ENCODE results near the gene DISP3. TPM values are rescaled to one million over a fixed set of nuclear protein-coding genes. Genes with fewer than 3 reads are reported as not detected.

The DISP3 gene
- total and polyA plus RNA-seq, 4 donors = 0.10 to 0.12 TPM; not detected in 2

- Histone ChIP-seq H3K27me3 (ENCODE audit: control insufficient read depth in 1 of 2, insufficient read depth in 2 of 2, low read length in 1 of 2) (no peaks in the 10 kb centered on the region), H3K4me1 (ENCODE audit: control insufficient read depth in 1 of 2, insufficient read depth in 2 of 2, low read length in 2 of 2) (no peaks in the 10 kb centered on the region), H3K9me3 (ENCODE audit: control insufficient read depth, low read length) (peaks cover 15% of the 10 kb centered on the region), H3K36me3 (ENCODE audit: control insufficient read depth in 1 of 2, insufficient read depth in 2 of 2, low read length in 1 of 2) (no peaks in the 10 kb centered on the region), H3K27ac (ENCODE audit: low read depth in 1 of 2, low read length in 2 of 2) (no peak overlapping the region), H3K4me3 (ENCODE audit: low read length in 2 of 2) (no peak overlapping the region)
- DNase-seq (no peak), ATAC-seq (ENCODE audit: low FRiP score) (no peak)
- WGBS, 2 donors = 51 to 61% methylated on average over 2 of the region's 2 CpGs
- intact Hi-C loops (cut with DNase I) = no loop called here
Measured at GRCh38 chr1:11507309-11507708, 28.4 kb downstream of the DISP3 start.

GRCh38 chr1:11513681-11514080, 34.7 kb downstream of the DISP3 start:
- no peaks in the 10 kb centered on the region for H3K36me3 ChIP-seq (ENCODE audit: control insufficient read depth in 1 of 2, insufficient read depth in 2 of 2, low read length in 1 of 2)
- H3K9me3 ChIP-seq (ENCODE audit: control insufficient read depth, low read length) = no peaks in the 10 kb centered on the region
- ATAC-seq (ENCODE audit: low FRiP score) = no peak
- intact Hi-C loops (cut with DNase I) = no loop called here
- 83 to 90% methylated on average over 1 of the region's 1 CpG for WGBS, 2 donors
- DNase-seq = no peak
- no peak overlapping the region for H3K4me3 ChIP-seq (ENCODE audit: low read length in 2 of 2)
- H3K27ac ChIP-seq (ENCODE audit: low read depth in 1 of 2, low read length in 2 of 2) = no peak overlapping the region
- no peaks in the 10 kb centered on the region for H3K4me1 ChIP-seq (ENCODE audit: control insufficient read depth in 1 of 2, insufficient read depth in 2 of 2, low read length in 2 of 2)
- no peaks in the 10 kb centered on the region for H3K27me3 ChIP-seq (ENCODE audit: control insufficient read depth in 1 of 2, insufficient read depth in 2 of 2, low read length in 1 of 2)

GRCh38 chr1:11514366-11514765, 35.4 kb downstream of the DISP3 start:
- H3K27me3 ChIP-seq (ENCODE audit: control insufficient read depth in 1 of 2, insufficient read depth in 2 of 2, low read length in 1 of 2) = no peaks in the 10 kb centered on the region
- no peak for ATAC-seq (ENCODE audit: low FRiP score)
- no peak overlapping the region for H3K4me3 ChIP-seq (ENCODE audit: low read length in 2 of 2)
- no peaks in the 10 kb centered on the region for H3K36me3 ChIP-seq (ENCODE audit: control insufficient read depth in 1 of 2, insufficient read depth in 2 of 2, low read length in 1 of 2)
- no peak for DNase-seq
- intact Hi-C loops (cut with DNase I) = no loop called here
- WGBS, 2 donors = 69 to 73% methylated on average over 4 of the region's 4 CpGs
- H3K27ac ChIP-seq (ENCODE audit: low read depth in 1 of 2, low read length in 2 of 2) = no peak overlapping the region
- H3K9me3 ChIP-seq (ENCODE audit: control insufficient read depth, low read length) = no peaks in the 10 kb centered on the region
- H3K4me1 ChIP-seq (ENCODE audit: control insufficient read depth in 1 of 2, insufficient read depth in 2 of 2, low read length in 2 of 2) = no peaks in the 10 kb centered on the region

GRCh38 chr1:11515368-11516300, 36.7 kb downstream of the DISP3 start:
- ATAC-seq (ENCODE audit: low FRiP score) (no peak), DNase-seq (peak; percentile 35 to 65)
- no peak overlapping the region for H3K27ac ChIP-seq (ENCODE audit: low read depth in 1 of 2, low read length in 2 of 2)
- no peaks in the 10 kb centered on the region for H3K9me3 ChIP-seq (ENCODE audit: control insufficient read depth, low read length)
- H3K4me1 ChIP-seq (ENCODE audit: control insufficient read depth in 1 of 2, insufficient read depth in 2 of 2, low read length in 2 of 2) = no peaks in the 10 kb centered on the region
- 89 to 92% methylated on average over 21 of the region's 21 CpGs for WGBS, 2 donors
- intact Hi-C loops (cut with DNase I) = no loop called here
- H3K4me3 ChIP-seq (ENCODE audit: low read length in 2 of 2) = no peak overlapping the region
- no peaks in the 10 kb centered on the region for H3K27me3 ChIP-seq (ENCODE audit: control insufficient read depth in 1 of 2, insufficient read depth in 2 of 2, low read length in 1 of 2)
- no peaks in the 10 kb centered on the region for H3K36me3 ChIP-seq (ENCODE audit: control insufficient read depth in 1 of 2, insufficient read depth in 2 of 2, low read length in 1 of 2)

- Histone ChIP-seq H3K4me3 (ENCODE audit: low read length in 2 of 2) (no peak overlapping the region), H3K9me3 (ENCODE audit: control insufficient read depth, low read length) (no peaks in the 10 kb centered on the region), H3K27ac (ENCODE audit: low read depth in 1 of 2, low read length in 2 of 2) (no peak overlapping the region), H3K27me3 (ENCODE audit: control insufficient read depth in 1 of 2, insufficient read depth in 2 of 2, low read length in 1 of 2) (no peaks in the 10 kb centered on the region), H3K36me3 (ENCODE audit: control insufficient read depth in 1 of 2, insufficient read depth in 2 of 2, low read length in 1 of 2) (no peaks in the 10 kb centered on the region), H3K4me1 (ENCODE audit: control insufficient read depth in 1 of 2, insufficient read depth in 2 of 2, low read length in 2 of 2) (no peaks in the 10 kb centered on the region)
- WGBS, 2 donors = 74 to 77% methylated on average over 9 of the region's 9 CpGs
- intact Hi-C loops (cut with DNase I) = no loop called here
- no peak for ATAC-seq (ENCODE audit: low FRiP score)
- no peak for DNase-seq
Measured at GRCh38 chr1:11516961-11517635, 38.1 kb downstream of the DISP3 start.

GRCh38 chr1:11518016-11518701, 39.2 kb downstream of the DISP3 start:
- DNase-seq = peak in 1 of 2 donors; percentile 54
- no peak overlapping the region for H3K4me3 ChIP-seq (ENCODE audit: low read length in 2 of 2)
- no peak for ATAC-seq (ENCODE audit: low FRiP score)
- 76% methylated on average over 16 of the region's 16 CpGs for WGBS, 2 donors
- intact Hi-C loops (cut with DNase I) = no loop called here
- no peaks in the 10 kb centered on the region for H3K4me1 ChIP-seq (ENCODE audit: control insufficient read depth in 1 of 2, insufficient read depth in 2 of 2, low read length in 2 of 2)
- no peaks in the 10 kb centered on the region for H3K9me3 ChIP-seq (ENCODE audit: control insufficient read depth, low read length)
- no peak overlapping the region for H3K27ac ChIP-seq (ENCODE audit: low read depth in 1 of 2, low read length in 2 of 2)
- H3K36me3 ChIP-seq (ENCODE audit: control insufficient read depth in 1 of 2, insufficient read depth in 2 of 2, low read length in 1 of 2) = no peaks in the 10 kb centered on the region
- no peaks in the 10 kb centered on the region for H3K27me3 ChIP-seq (ENCODE audit: control insufficient read depth in 1 of 2, insufficient read depth in 2 of 2, low read length in 1 of 2)

- ATAC-seq (ENCODE audit: low FRiP score) = no peak
- no peak overlapping the region for H3K27ac ChIP-seq (ENCODE audit: low read depth in 1 of 2, low read length in 2 of 2)
- intact Hi-C loops (cut with DNase I) = no loop called here
- WGBS, 2 donors = 74 to 76% methylated on average over 18 of the region's 18 CpGs
- no peak overlapping the region for H3K4me3 ChIP-seq (ENCODE audit: low read length in 2 of 2)
- no peaks in the 10 kb centered on the region for H3K9me3 ChIP-seq (ENCODE audit: control insufficient read depth, low read length)
- no peaks in the 10 kb centered on the region for H3K4me1 ChIP-seq (ENCODE audit: control insufficient read depth in 1 of 2, insufficient read depth in 2 of 2, low read length in 2 of 2)
- DNase-seq = peak in 1 of 2 donors; percentile 52
- H3K36me3 ChIP-seq (ENCODE audit: control insufficient read depth in 1 of 2, insufficient read depth in 2 of 2, low read length in 1 of 2) = no peaks in the 10 kb centered on the region
- no peaks in the 10 kb centered on the region for H3K27me3 ChIP-seq (ENCODE audit: control insufficient read depth in 1 of 2, insufficient read depth in 2 of 2, low read length in 1 of 2)
Measured at GRCh38 chr1:11518791-11519628, 40.1 kb downstream of the DISP3 start.

GRCh38 chr1:11519629-11520031, 40.7 kb downstream of the DISP3 start:
- Histone ChIP-seq H3K27ac (ENCODE audit: low read depth in 1 of 2, low read length in 2 of 2) (no peak overlapping the region), H3K4me3 (ENCODE audit: low read length in 2 of 2) (no peak overlapping the region), H3K36me3 (ENCODE audit: control insufficient read depth in 1 of 2, insufficient read depth in 2 of 2, low read length in 1 of 2) (no peaks in the 10 kb centered on the region), H3K9me3 (ENCODE audit: control insufficient read depth, low read length) (no peaks in the 10 kb centered on the region), H3K4me1 (ENCODE audit: control insufficient read depth in 1 of 2, insufficient read depth in 2 of 2, low read length in 2 of 2) (no peaks in the 10 kb centered on the region), H3K27me3 (ENCODE audit: control insufficient read depth in 1 of 2, insufficient read depth in 2 of 2, low read length in 1 of 2) (no peaks in the 10 kb centered on the region)
- ATAC-seq (ENCODE audit: low FRiP score) (no peak), DNase-seq (peak in 1 of 2 donors; percentile 68)
- intact Hi-C loops (cut with DNase I) = no loop called here
- 70 to 73% methylated on average over 12 to 13 of the region's 13 CpGs for WGBS, 2 donors
